M059J (cell line): ENCODE results near the gene MCOLN1. TPM values are rescaled to one million over a fixed set of nuclear protein-coding genes. Genes with fewer than 3 reads are reported as not detected.

Experiments used
- DNase-seq: peaks from one replicate; pipeline ENCODE4 v3.0.0-alpha.2; 2012; ENCODE audit warnings: low read depth
- total RNA-seq: library from RNA; depleted of rRNA; stranded (reverse); fragments of >200 nt; shearing (Covaris generic); gene quantifications from 2 replicates; pipeline ENCODE4 v1.2.3, GENCODE V29; 2014; rRNA removed

The MCOLN1 gene
- total RNA-seq = 2.9 and 7.8 TPM in 2 replicates

GRCh38 chr19:7522072-7522922 is at the start of gene MCOLN1:
MCOLN1 (plus strand) TSS chr19:7522624; CDS start chr19:7522751, 127 bp downstream.
- peak; percentile 96 for DNase-seq

- DNase-seq = no peak
These were observed 46.8 kb upstream of the MCOLN1 start for GRCh38 chr19:7475665-7476064.

GRCh38 chr19:7476241-7476640 is 46.2 kb upstream of the MCOLN1 start:
- DNase-seq = no peak

GRCh38 chr19:7476777-7477494 is 45.5 kb upstream of the MCOLN1 start:
- no peak for DNase-seq

GRCh38 chr19:7477758-7478157 is 44.7 kb upstream of the MCOLN1 start:
- DNase-seq = no peak

GRCh38 chr19:7478173-7478842 is 44.1 kb upstream of the MCOLN1 start:
- peak; percentile 21 for DNase-seq

GRCh38 chr19:7478843-7479227 is 43.6 kb upstream of the MCOLN1 start:
- no peak for DNase-seq

- DNase-seq = no peak
These were observed 42.0 kb upstream of the MCOLN1 start for GRCh38 chr19:7480222-7480969.

GRCh38 chr19:7480970-7481255 is 41.5 kb upstream of the MCOLN1 start:
- DNase-seq = no peak

GRCh38 chr19:7482584-7483439 is 39.6 kb upstream of the MCOLN1 start:
- DNase-seq = no peak

- DNase-seq = no peak
These were observed 38.7 kb upstream of the MCOLN1 start for GRCh38 chr19:7483720-7484201.

GRCh38 chr19:7486923-7487322 is 35.5 kb upstream of the MCOLN1 start:
- no peak for DNase-seq

- peak; percentile 81 for DNase-seq
These were observed 33.6 kb upstream of the MCOLN1 start, which contains the start of gene PEX11G for GRCh38 chr19:7488736-7489353. PEX11G (minus strand) TSS chr19:7489035; CDS start chr19:7489010, 25 bp downstream.

GRCh38 chr19:7489609-7490044 is 32.8 kb upstream of the MCOLN1 start:
- no peak for DNase-seq

- peak; percentile 87 for DNase-seq
These were observed 30.3 kb upstream of the MCOLN1 start for GRCh38 chr19:7492142-7492541.

GRCh38 chr19:7492558-7492957 is 29.9 kb upstream of the MCOLN1 start:
- DNase-seq = peak; percentile 61

- no peak for DNase-seq
These were observed 27.9 kb upstream of the MCOLN1 start for GRCh38 chr19:7494416-7495098.

GRCh38 chr19:7497292-7497691 is 25.1 kb upstream of the MCOLN1 start:
- DNase-seq = no peak

GRCh38 chr19:7500811-7501450 is 21.5 kb upstream of the MCOLN1 start:
- DNase-seq = peak; percentile 49
